Activated CD4-positive, alpha-beta T cell treated with anti-CD3 and anti-CD28 coated beads, Interleukin-2, amount 10 ng/mL, durations not matched to agents 24 days and 14 days (primary cell): ENCODE measurements around the gene KISS1R. TPM values are rescaled to one million over a fixed set of nuclear protein-coding genes. Genes with fewer than 3 reads are reported as not detected.

ENCODE experiments used
- DNase-seq: peaks from one replicate; pipeline ENCODE4 v3.0.0; 2022
- H3K27ac Mint-ChIP-seq: one replicate; pipeline ENCODE4 v1.8.0; 2022; ENCODE audit warnings: mild to moderate bottlenecking, mixed read lengths
- H3K27me3 Mint-ChIP-seq: one replicate; pipeline ENCODE4 v1.8.0; 2022; ENCODE audit warnings: mixed read lengths
- H3K36me3 Mint-ChIP-seq: one replicate; pipeline ENCODE4 v1.8.0; 2022; ENCODE audit warnings: low read depth, mild to moderate bottlenecking, mixed read lengths
- H3K4me1 Mint-ChIP-seq: one replicate; pipeline ENCODE4 v1.8.0; 2021; ENCODE audit warnings: mixed read lengths
- H3K4me3 Mint-ChIP-seq: one replicate; pipeline ENCODE4 v1.8.0; 2022; ENCODE audit warnings: mild to moderate bottlenecking, moderate library complexity, mixed read lengths
- H3K9me3 Mint-ChIP-seq: one replicate; pipeline ENCODE4 v1.8.0; 2021; ENCODE audit warnings: mixed read lengths
- intact Hi-C: fragments of 100-400 bp; cut with micrococcal nuclease; formaldehyde crosslinking; loops from one replicate; pipeline ENCODE4 v1.15.1; 2023
- total RNA-seq: library from RNA; stranded (reverse); gene quantifications from 2 replicates; pipeline ENCODE4 v1.2.3, GENCODE V29; 2022

KISS1R gene
- total RNA-seq, 1 donor from 2014 or later, result 12.9 TPM

DNA sequence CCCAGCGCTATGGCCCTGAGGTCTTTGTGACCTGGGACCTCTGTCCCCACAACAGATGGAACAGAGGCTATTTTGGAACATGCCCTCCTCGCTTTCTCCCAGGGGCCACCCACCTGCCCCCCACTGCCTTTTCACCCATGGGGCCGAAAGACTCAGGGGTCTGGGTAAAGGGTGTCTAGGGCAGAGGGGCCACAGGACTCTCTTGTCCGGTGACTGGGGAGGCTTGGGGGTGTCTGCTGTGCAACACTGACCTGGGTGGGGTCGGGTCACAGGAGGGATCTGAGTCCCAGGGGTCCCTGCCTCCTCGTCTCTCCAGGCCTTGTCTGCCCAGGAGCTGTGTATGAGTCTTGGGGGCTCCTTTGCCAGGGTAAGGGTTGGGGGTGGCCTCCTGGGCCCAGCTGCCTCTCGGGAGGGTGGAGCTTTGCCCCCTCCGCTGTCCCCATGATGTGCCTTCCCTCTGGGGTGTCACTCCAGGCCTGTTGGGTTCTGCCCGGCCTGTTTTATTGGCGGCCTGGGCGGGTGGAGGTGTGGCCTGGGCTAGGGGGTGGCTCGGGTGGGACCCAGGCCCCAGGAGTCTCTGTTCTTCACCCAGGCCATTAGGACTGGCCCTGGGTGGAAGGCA lies 10.8 kb downstream of the KISS1R start:
- H3K4me3 Mint-ChIP-seq, result peak overlapping the region; percentile 23
- no peaks in the 10 kb centered on the region for H3K9me3 Mint-ChIP-seq
- H3K27me3 Mint-ChIP-seq, result no peaks in the 10 kb centered on the region
- intact Hi-C loops, result no loop called here
- H3K4me1 Mint-ChIP-seq, result peaks cover 7% of the 10 kb centered on the region
- H3K36me3 Mint-ChIP-seq, result peaks cover 7% of the 10 kb centered on the region
- DNase-seq, result no peak
- H3K27ac Mint-ChIP-seq, result no peak overlapping the region

GRCh38 chr19:928471-929202 lies 11.5 kb downstream of the KISS1R start:
- intact Hi-C loops, result no loop called here

DNA sequence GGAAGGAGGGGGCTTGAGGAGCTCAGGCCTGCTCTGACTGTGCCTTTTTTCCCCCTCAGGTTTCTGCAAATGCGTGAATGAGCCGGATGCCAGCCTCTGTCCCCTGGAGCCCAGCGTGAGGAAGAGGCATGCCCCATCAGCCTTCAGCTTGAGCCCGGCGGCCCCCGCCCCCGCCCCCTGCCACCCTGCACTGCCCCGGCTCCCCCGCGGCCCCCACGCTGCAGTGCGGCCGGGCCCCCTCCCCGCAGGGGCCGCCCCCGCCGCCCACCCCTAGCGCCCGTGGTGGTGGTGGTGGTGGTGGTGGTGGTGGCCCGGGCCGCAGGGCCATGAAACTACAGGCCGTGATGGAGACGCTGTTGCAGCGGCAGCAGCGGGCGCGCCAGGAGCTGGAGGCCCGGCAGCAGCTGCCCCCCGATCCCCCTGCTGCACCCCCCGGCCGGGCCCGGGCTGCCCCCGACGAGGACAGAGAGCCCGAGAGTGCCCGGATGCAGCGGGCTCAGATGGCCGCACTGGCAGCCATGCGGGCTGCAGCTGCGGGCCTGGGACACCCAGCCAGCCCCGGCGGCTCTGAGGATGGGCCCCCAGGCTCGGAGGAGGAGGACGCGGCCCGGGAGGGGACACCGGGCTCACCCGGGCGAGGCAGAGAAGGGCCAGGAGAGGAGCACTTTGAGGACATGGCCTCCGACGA lies 12.2 kb downstream of the KISS1R start:
- Mint-ChIP-seq H3K4me1 (peaks cover 8% of the 10 kb centered on the region), H3K4me3 (no peak overlapping the region), H3K36me3 (peaks cover 7% of the 10 kb centered on the region), H3K27me3 (no peaks in the 10 kb centered on the region), H3K9me3 (no peaks in the 10 kb centered on the region), H3K27ac (no peak overlapping the region)
- no peak for DNase-seq
- intact Hi-C loops, result no loop called here

More at GRCh38 chr19:928471-929202, 11.5 kb downstream of the KISS1R start:
- no peak overlapping the region for H3K27ac Mint-ChIP-seq
- H3K4me1 Mint-ChIP-seq, result peaks cover 8% of the 10 kb centered on the region
- H3K9me3 Mint-ChIP-seq, result no peaks in the 10 kb centered on the region
- no peaks in the 10 kb centered on the region for H3K27me3 Mint-ChIP-seq
- H3K4me3 Mint-ChIP-seq, result no peak overlapping the region
- DNase-seq, result no peak
- H3K36me3 Mint-ChIP-seq, result peaks cover 7% of the 10 kb centered on the region

- H3K4me1 Mint-ChIP-seq, result peaks cover 6% of the 10 kb centered on the region
- H3K4me3 Mint-ChIP-seq, result no peak overlapping the region
- no peak for DNase-seq
- H3K27me3 Mint-ChIP-seq, result no peaks in the 10 kb centered on the region
- no peak overlapping the region for H3K27ac Mint-ChIP-seq
- H3K36me3 Mint-ChIP-seq, result peaks cover 7% of the 10 kb centered on the region
- intact Hi-C loops, result no loop called here
- H3K9me3 Mint-ChIP-seq, result no peaks in the 10 kb centered on the region
Observed at GRCh38 chr19:929891-930258, 12.7 kb downstream of the KISS1R start.

- Mint-ChIP-seq H3K27ac (no peak overlapping the region), H3K36me3 (peaks cover 14% of the 10 kb centered on the region), H3K27me3 (no peaks in the 10 kb centered on the region), H3K4me3 (peak overlapping the region; percentile 32), H3K9me3 (no peaks in the 10 kb centered on the region), H3K4me1 (peaks cover 8% of the 10 kb centered on the region)
- no peak for DNase-seq
- intact Hi-C loops, result no loop called here
Observed at GRCh38 chr19:931860-932647, 14.9 kb downstream of the KISS1R start.

DNA sequence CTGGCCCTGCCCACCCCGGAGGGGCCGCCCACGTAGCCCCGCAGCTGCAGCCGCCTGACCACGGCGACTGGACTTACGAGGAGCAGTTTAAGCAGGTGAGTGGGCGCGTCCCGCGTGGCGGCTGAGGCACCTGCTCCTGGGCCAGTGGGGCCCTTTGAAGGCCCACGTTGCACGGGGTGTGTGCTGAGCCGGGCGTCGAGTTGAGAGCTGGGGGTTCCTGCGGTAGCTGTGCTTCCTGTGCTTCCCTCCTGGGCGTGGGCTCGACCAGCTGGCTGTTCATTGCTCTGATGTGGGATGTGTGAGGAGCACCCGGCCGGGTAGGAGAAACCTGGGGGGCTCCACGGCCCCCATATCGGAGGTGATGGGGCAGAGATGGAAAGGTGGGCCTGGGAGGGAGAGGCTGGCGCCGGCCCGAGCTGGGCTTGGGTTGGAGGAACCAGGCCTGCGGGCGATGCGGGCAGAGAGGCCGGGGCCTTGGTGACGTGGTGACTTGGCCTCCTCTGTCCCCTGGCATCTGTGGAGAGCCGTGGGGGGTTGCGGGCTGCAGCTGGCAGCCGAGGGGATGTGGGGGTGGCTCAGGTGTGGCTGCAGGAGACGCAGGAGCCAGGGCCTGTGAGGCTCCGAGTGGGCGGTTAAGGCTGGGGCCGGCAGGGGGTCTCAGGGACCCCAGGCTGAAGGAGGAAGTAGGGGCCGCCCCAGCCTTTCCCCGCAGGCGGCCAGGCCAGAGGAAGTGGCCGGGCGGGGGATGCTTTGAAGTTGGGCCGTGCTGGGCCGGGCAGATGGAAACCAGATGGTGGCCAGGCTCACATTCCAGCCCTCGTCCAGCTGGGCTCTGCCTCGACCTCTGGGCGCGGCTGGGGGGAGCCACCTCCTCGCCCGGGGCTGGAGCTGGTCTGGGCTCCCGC lies 15.8 kb downstream of the KISS1R start:
- intact Hi-C loops, result no loop called here
- Mint-ChIP-seq H3K36me3 (peaks cover 18% of the 10 kb centered on the region), H3K4me1 (peaks cover 11% of the 10 kb centered on the region)

DNA sequence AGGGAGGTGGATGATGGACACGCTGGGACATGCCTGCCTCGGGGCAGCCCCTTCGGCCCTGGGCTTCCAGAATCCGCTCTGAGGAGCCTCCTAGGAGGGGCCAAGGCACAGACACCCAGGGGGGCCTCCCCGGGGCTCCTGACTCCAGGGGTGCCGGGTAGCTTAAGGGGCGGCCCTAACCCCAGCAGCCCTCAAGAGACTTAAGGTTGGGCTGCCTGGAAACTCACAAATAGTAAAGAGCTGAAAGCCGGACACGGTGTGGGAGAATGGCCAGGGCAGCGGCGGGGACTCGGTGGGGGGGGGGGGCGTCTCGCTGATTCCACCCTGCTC lies 16.4 kb downstream of the KISS1R start:
- Mint-ChIP-seq H3K9me3 (no peaks in the 10 kb centered on the region), H3K4me1 (peaks cover 14% of the 10 kb centered on the region), H3K27me3 (no peaks in the 10 kb centered on the region), H3K27ac (no peak overlapping the region), H3K4me3 (no peak overlapping the region), H3K36me3 (peaks cover 21% of the 10 kb centered on the region)
- intact Hi-C loops, result no loop called here
- no peak for DNase-seq

More for the DNA sequence above, 15.8 kb downstream of the KISS1R start:
- Mint-ChIP-seq H3K9me3 (no peaks in the 10 kb centered on the region), H3K4me3 (peak overlapping the region; percentile 70), H3K27ac (peak overlapping the region; percentile 77), H3K27me3 (no peaks in the 10 kb centered on the region)
- DNase-seq, result no peak

DNA sequence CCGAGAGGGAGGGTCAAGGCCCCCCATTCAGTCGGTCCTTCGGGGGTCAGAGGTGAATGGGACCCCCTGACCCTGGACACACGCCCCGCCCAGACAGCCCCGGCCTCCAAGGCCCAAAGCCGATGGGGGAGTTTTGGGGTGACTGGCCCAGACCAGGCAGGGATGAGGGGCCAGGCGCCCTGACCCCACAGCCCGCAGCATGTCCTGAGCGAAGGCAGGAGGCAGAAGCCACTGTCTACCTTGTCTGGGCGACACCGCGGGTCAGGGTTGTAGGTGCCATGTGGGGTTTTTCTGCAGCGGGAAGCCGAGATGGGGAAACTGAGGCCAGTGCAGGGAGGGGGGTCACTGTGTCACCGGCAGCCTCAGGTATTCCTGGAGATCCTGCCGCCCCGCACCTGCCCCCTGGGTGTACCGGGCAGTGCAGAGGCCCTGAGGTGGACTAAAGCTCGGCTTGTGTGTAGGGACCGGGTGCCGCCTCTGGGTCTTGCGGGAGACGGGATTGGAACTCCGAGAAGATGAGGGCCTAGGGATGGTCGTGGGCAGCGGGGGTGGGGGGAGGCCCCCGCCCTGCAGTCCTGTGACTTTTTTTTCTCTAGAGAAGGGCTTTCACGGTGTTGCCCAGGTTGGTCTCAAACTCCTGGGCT lies 17.2 kb downstream of the KISS1R start:
- Mint-ChIP-seq H3K27me3 (no peaks in the 10 kb centered on the region), H3K9me3 (no peaks in the 10 kb centered on the region), H3K36me3 (peaks cover 22% of the 10 kb centered on the region), H3K4me1 (peaks cover 14% of the 10 kb centered on the region), H3K27ac (no peak overlapping the region), H3K4me3 (no peak overlapping the region)
- DNase-seq, result no peak
- intact Hi-C loops, result no loop called here

DNA sequence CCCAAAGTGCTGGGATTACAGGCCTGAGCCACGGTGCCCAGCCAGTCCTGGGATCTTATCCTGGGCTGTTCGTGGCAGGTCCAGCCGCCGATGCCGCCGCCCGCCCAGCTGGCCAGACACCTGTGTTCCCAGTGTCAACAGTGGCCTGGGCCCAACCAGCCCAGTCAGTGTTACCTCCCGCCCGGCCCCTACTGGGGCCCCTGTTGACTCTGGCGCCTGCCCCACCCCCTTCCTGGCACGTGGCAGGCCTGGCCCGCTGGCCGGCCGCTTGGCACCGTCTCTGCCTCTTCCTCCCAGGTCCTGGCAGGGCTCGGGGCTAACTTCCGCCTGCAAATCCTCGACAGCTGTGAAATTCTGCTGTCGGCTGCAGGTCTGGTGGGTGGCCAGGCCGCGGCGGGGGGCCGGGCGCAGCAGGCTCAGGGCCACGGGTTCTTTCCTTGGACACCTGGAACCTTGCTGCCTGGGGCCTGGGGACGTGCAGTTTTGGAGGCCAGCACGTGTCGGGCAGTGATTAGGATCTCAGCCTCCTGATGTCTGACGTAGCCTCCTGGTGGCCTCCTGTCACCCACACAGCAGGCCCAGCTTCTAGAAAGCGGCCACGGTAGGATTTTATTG lies 17.8 kb downstream of the KISS1R start:
- intact Hi-C loops, result no loop called here
- no peak for DNase-seq
- Mint-ChIP-seq H3K4me3 (no peak overlapping the region), H3K27ac (no peak overlapping the region), H3K4me1 (peaks cover 15% of the 10 kb centered on the region), H3K9me3 (no peaks in the 10 kb centered on the region), H3K27me3 (no peaks in the 10 kb centered on the region), H3K36me3 (peaks cover 25% of the 10 kb centered on the region)

DNA sequence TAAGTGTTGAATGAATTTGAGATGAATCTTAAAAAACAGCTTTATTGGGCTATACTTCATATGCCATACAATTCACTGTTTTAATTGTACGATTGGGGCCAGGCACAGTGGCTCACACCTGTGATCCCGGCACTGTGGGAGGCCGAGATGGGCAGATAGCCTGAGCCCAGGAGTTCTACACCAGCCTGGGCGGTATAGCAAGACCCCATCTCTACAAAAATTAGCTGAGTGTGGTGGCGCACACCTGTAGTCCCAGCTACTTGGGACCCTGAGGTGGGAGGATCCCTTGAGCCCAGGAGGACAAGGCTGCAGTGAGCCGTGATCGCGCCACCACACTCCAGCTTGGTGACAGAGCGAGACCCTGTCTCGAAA lies 19.0 kb downstream of the KISS1R start:
- no peak for DNase-seq
- Mint-ChIP-seq H3K4me1 (peaks cover 19% of the 10 kb centered on the region), H3K27ac (no peak overlapping the region), H3K36me3 (peaks cover 26% of the 10 kb centered on the region), H3K27me3 (no peaks in the 10 kb centered on the region), H3K4me3 (no peak overlapping the region), H3K9me3 (no peaks in the 10 kb centered on the region)
- intact Hi-C loops, result no loop called here

GRCh38 chr19:937259-937694 lies 20.1 kb downstream of the KISS1R start:
- peak overlapping the region; percentile 16 for H3K27ac Mint-ChIP-seq
- peaks cover 22% of the 10 kb centered on the region for H3K4me1 Mint-ChIP-seq
- no peaks in the 10 kb centered on the region for H3K9me3 Mint-ChIP-seq
- intact Hi-C loops, result no loop called here
- H3K4me3 Mint-ChIP-seq, result peak overlapping the region; percentile 46
- peak; percentile 83 for DNase-seq
- peaks cover 30% of the 10 kb centered on the region for H3K36me3 Mint-ChIP-seq
- no peaks in the 10 kb centered on the region for H3K27me3 Mint-ChIP-seq

GRCh38 chr19:938233-938923 lies 21.2 kb downstream of the KISS1R start:
- peaks cover 31% of the 10 kb centered on the region for H3K36me3 Mint-ChIP-seq
- intact Hi-C loops, result no loop called here
- no peak overlapping the region for H3K4me3 Mint-ChIP-seq
- H3K9me3 Mint-ChIP-seq, result no peaks in the 10 kb centered on the region
- no peak overlapping the region for H3K27ac Mint-ChIP-seq
- no peak for DNase-seq
- peaks cover 19% of the 10 kb centered on the region for H3K4me1 Mint-ChIP-seq
- no peaks in the 10 kb centered on the region for H3K27me3 Mint-ChIP-seq
